ENCODE measurements around the gene PTPRF.

DNA sequence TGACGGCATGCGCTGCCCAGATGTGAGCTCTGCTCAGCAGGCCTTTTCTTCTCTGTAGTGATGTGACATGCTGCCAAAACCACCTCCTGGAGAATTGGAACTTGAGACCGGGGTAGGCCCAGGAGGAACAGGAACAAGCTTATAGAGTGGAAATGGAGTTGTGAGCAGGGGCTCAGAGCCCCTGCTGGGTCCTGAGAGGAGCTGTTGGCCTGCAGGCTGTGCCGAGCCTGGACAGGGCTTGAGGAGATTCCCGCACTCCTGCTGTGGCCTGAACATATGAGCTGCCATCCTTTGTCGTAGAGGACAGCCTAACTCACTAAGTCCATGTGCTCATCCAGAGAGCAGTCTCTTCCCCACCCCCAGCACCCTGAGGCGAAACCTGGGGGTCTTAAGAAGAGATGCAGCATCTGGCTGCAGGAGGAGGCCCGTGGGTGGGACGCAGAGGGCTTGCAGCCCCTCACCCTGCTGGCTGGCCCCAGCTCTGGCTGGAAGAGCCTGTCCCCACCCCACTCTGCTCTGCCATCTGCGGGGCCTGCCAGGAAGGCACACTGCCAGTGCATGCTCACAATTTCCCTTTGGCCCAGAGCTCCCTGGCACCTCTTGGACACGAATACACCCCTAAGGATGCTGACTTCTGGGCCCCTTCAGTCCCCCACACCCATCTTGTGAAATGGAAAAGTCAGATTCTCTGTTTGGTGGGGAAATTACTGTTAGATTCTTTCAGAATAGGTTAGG lies 42.5 kb downstream of the PTPRF start:
- TF ChIP-seq, protein P1, sequence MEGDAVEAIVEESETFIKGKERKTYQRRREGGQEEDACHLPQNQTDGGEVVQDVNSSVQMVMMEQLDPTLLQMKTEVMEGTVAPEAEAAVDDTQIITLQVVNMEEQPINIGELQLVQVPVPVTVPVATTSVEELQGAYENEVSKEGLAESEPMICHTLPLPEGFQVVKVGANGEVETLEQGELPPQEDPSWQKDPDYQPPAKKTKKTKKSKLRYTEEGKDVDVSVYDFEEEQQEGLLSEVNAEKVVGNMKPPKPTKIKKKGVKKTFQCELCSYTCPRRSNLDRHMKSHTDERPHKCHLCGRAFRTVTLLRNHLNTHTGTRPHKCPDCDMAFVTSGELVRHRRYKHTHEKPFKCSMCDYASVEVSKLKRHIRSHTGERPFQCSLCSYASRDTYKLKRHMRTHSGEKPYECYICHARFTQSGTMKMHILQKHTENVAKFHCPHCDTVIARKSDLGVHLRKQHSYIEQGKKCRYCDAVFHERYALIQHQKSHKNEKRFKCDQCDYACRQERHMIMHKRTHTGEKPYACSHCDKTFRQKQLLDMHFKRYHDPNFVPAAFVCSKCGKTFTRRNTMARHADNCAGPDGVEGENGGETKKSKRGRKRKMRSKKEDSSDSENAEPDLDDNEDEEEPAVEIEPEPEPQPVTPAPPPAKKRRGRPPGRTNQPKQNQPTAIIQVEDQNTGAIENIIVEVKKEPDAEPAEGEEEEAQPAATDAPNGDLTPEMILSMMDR (IDR thresholded peaks at IDR 0.05): no peak
- TF ChIP-seq POLR2A (IDR thresholded peaks at IDR 0.05): no peak
